Endothelial cell of umbilical vein (primary cell): Measurements from ENCODE around the gene CFAP57. TPM values are rescaled to one million over a fixed set of nuclear protein-coding genes. Genes with fewer than 3 reads are reported as not detected.

Source experiments
- BruUV-seq: library from RNA; stranded (reverse); fragments of 400-500 nt; replicated peaks from 2 replicates; lab custom pipeline; 2021; lab: Mats Ljungman, UMichigan
- CTCF ChIA-PET: fragments of 300-600, 350-600 bp; sonication (Branson Sonifier 250); formaldehyde crosslinking; loops from one replicate; lab custom pipeline; 2021; ENCODE audit warnings: antibody characterized with exemption, inconsistent platforms; lab: Charles Lee
- POLR2A ChIA-PET: fragments of 300-600, 350-600 bp; sonication (Branson Sonifier 250); formaldehyde crosslinking; loops from one replicate; lab custom pipeline; 2021; ENCODE audit warnings: antibody characterized with exemption, inconsistent platforms; lab: Charles Lee
- DNase-seq: peaks from one replicate; pipeline ENCODE4 v3.0.0-alpha.2; 2011; ENCODE audit warnings: low read depth, low spot score
- FAIRE-seq: peaks from 2 replicates; lab custom pipeline; 2011; peaks lifted over from hg19 to GRCh38; lab: Jason Lieb, UNC
- H2AFZ ChIP-seq: 2 replicates; pipeline ENCODE4 v1.6.0; 2012; ENCODE audit warnings: low read depth, low read length, control low read depth, inconsistent platforms
- H3K27ac ChIP-seq: 2 replicates; pipeline ENCODE4 v1.5.1; 2011; ENCODE audit warnings: low read depth, mild to moderate bottlenecking, control low read depth, low read length, moderate library complexity; ENCODE audit not compliant: insufficient read depth
- H3K27me3 ChIP-seq, 2 experiments: 2 replicates each; pipeline versions ENCODE4 v1.6.0 to v1.6.1; 2011; ENCODE audit warnings: low read length in 2 of 2, mixed read lengths in 1 of 2; ENCODE audit not compliant: control insufficient read depth in 2 of 2, insufficient read depth in 2 of 2
- H3K36me3 ChIP-seq, 2 experiments: 2 replicates in 1 of 2; 3 replicates in 1 of 2; pipeline ENCODE4 v1.5.1; 2011; ENCODE audit warnings: low read length in 2 of 2, mild to moderate bottlenecking in 1 of 2, moderate library complexity in 1 of 2; ENCODE audit not compliant: control insufficient read depth in 2 of 2, insufficient read depth in 2 of 2; ENCODE audit errors: extremely low read depth in 1 of 2
- H3K4me1 ChIP-seq: 3 replicates; pipeline ENCODE4 v1.5.1; 2011; ENCODE audit warnings: mild to moderate bottlenecking, low read length; ENCODE audit not compliant: control insufficient read depth, insufficient read depth; ENCODE audit errors: extremely low read depth
- H3K4me2 ChIP-seq: 2 replicates; pipeline ENCODE4 v1.6.1; 2011; ENCODE audit warnings: low read length, control low read depth, mixed read lengths; ENCODE audit not compliant: insufficient read depth
- H3K4me3 ChIP-seq, 3 experiments: fragments of 200-600 bp in 1 of 3; sonication (generic), shearing (Covaris generic) in 1 of 3; replicated peaks in 1 of 3; 2 replicates each; pipeline ENCODE4 v1.5.1; 2011 to 2016; ENCODE audit warnings: control low read depth in 3 of 3, low read length in 3 of 3, mild to moderate bottlenecking in 2 of 3, inconsistent platforms in 1 of 3, low read depth in 1 of 3, moderate library complexity in 1 of 3; ENCODE audit not compliant: insufficient read depth in 1 of 3
- H3K79me2 ChIP-seq: 2 replicates; pipeline ENCODE4 v1.6.0; 2012; ENCODE audit warnings: low read length, inconsistent platforms; ENCODE audit not compliant: control insufficient read depth, insufficient read depth
- H3K9ac ChIP-seq: replicated peaks from 2 replicates; pipeline ENCODE3; 2011; ENCODE audit warnings: low read length, control low read depth; ENCODE audit not compliant: insufficient read depth; ENCODE audit errors: extremely low read depth
- H3K9me1 ChIP-seq: replicated peaks from 3 replicates; pipeline ENCODE4 v1.6.0; 2011; ENCODE audit warnings: mild to moderate bottlenecking, low read length; ENCODE audit not compliant: control insufficient read depth, insufficient read depth; ENCODE audit errors: extremely low read depth
- H3K9me3 ChIP-seq: replicated peaks from 2 replicates; pipeline ENCODE4 v1.5.1; 2012; ENCODE audit warnings: low read length, inconsistent platforms; ENCODE audit not compliant: control insufficient read depth, insufficient read depth
- H4K20me1 ChIP-seq: replicated peaks from 2 replicates; pipeline ENCODE3; 2011; ENCODE audit warnings: mild to moderate bottlenecking, low read length; ENCODE audit not compliant: control insufficient read depth, insufficient read depth; ENCODE audit errors: extremely low read depth
- CTCF ChIP-seq, 2 donors: IDR thresholded peaks; 1 replicate in 1 of 2; 2 replicates in 1 of 2; pipeline ENCODE4 v1.5.1; 2011; ENCODE audit warnings: low read length in 2 of 2, mild to moderate bottlenecking in 2 of 2, moderate library complexity in 2 of 2, control low read depth in 1 of 2, inconsistent platforms in 1 of 2, low read depth in 1 of 2; ENCODE audit not compliant: insufficient read depth in 1 of 2; ENCODE audit errors: extremely low read depth in 1 of 2
- EZH2 ChIP-seq: IDR thresholded peaks from 2 replicates; pipeline ENCODE4 v1.6.1; 2012; ENCODE audit warnings: borderline replicate concordance, low read depth, mild to moderate bottlenecking, moderate library complexity, low read length, inconsistent platforms; ENCODE audit not compliant: severe bottlenecking
- FOS ChIP-seq: IDR thresholded peaks from 2 replicates; pipeline ENCODE4 v1.6.1; 2011; ENCODE audit warnings: mild to moderate bottlenecking, low read length, moderate library complexity, borderline replicate concordance; ENCODE audit not compliant: insufficient read depth
- GATA2 ChIP-seq: IDR thresholded peaks from 2 replicates; pipeline ENCODE4 v1.7.0; 2011; ENCODE audit warnings: low read depth, mild to moderate bottlenecking, moderate library complexity, mixed read lengths, low read length; ENCODE audit not compliant: insufficient read length, insufficient read depth
- JUN ChIP-seq: IDR thresholded peaks from 2 replicates; pipeline ENCODE4 v1.6.1; 2011; ENCODE audit warnings: borderline replicate concordance, low read depth; ENCODE audit not compliant: insufficient read length, insufficient read depth
- MYC ChIP-seq: IDR thresholded peaks from one replicate; pipeline ENCODE4 v1.6.1; 2011; ENCODE audit warnings: mild to moderate bottlenecking, low read depth, low read length
- POLR2A ChIP-seq: IDR thresholded peaks from 2 replicates; pipeline ENCODE4 v1.6.1; 2012; ENCODE audit warnings: low read depth, mild to moderate bottlenecking, control low read depth, low read length
- POLR2AphosphoS5 ChIP-seq: IDR thresholded peaks from 2 replicates; pipeline ENCODE4 v1.6.1; 2012; ENCODE audit warnings: low read depth, mild to moderate bottlenecking, control low read depth, low read length, moderate library complexity; ENCODE audit not compliant: insufficient read depth
- dilution Hi-C: fragments of 300-500 bp; cut with MboI; formaldehyde crosslinking; loops from one replicate; pipeline ENCODE4 v1.15.0; 2019; ENCODE audit warnings: low sequenced_read_pairs; ENCODE audit not compliant: extremely low pct_ligation_motif_present
- intact Hi-C: fragments of 100-400 bp; cut with micrococcal nuclease; formaldehyde crosslinking; loops from one replicate; pipeline ENCODE4 v1.10.0; 2022
- polyA plus RNA-seq, 4 experiments: library from polyadenylated mRNA; depleted of rRNA in 3 of 4; stranded (reverse) in 3 of 4; unstranded in 1 of 4; fragments of >200 nt; gene quantifications; 2 replicates each; pipeline versions ENCODE4 v1.2.1 to v1.2.3, GENCODE V29; 2011 to 2012; ENCODE audit warnings: missing spikeins in 1 of 4
- total RNA-seq: library from RNA; stranded (reverse); gene quantifications from 2 replicates; pipeline ENCODE4 v1.2.3, GENCODE V29; 2021
- TF ChIP-seq, protein P1 (sequence below): IDR thresholded peaks from 2 replicates; pipeline ENCODE4 v1.6.1; 2011; ENCODE audit not compliant: insufficient read depth, insufficient read length

Gene CFAP57
- total and polyA plus RNA-seq, 2 donors (not counting 3 experiments of a cell fraction or from before 2014, with no cell fraction given): 0.88 to 0.91 TPM

GRCh38 chr1:43194509-43194908 is 22.4 kb downstream of the CFAP57 start:
- intact Hi-C loops: no loop called here
- no peak overlapping the region for H2AFZ ChIP-seq
- H3K4me2 ChIP-seq: no peak overlapping the region
- FAIRE-seq: no peak
- no peaks in the 10 kb centered on the region for H3K9me3 ChIP-seq
- no peak for DNase-seq
- H3K9ac ChIP-seq: no peak overlapping the region
- H3K79me2 ChIP-seq: no peaks in the 10 kb centered on the region
- H3K9me1 ChIP-seq: no peaks in the 10 kb centered on the region
- TF ChIP-seq POLR2A (no peak), GATA2 (no peak), FOS (no peak), POLR2AphosphoS5 (no peak), MYC (no peak), JUN (no peak), EZH2 (no peak), CTCF (IDR thresholded peaks at IDR 0.05; ENCODE audit: extremely low read depth in 1 of 2, insufficient read depth in 1 of 2, low read depth in 1 of 2, low read length in 2 of 2) (no peak)
- TF ChIP-seq, protein P1, sequence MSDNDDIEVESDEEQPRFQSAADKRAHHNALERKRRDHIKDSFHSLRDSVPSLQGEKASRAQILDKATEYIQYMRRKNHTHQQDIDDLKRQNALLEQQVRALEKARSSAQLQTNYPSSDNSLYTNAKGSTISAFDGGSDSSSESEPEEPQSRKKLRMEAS: no peak
- ChIA-PET POLR2A (no interaction called here), CTCF (no interaction called here)
- H3K4me3 ChIP-seq: no peak overlapping the region
- H3K4me1 ChIP-seq: no peaks in the 10 kb centered on the region
- dilution Hi-C loops: no loop called here
- no TSS peak for BruUV-seq
- no peaks in the 10 kb centered on the region for H3K36me3 ChIP-seq
- H3K27me3 ChIP-seq: no peaks in the 10 kb centered on the region
- H3K27ac ChIP-seq: no peak overlapping the region
- H4K20me1 ChIP-seq: no peaks in the 10 kb centered on the region
